GM21786 (cell line): ENCODE results near the gene LTA.
"Not testable (repeated sequence)": the region's sequence is repeated elsewhere in the genome, so short reads cannot be mapped to it uniquely, and the experiment has no call there.

ENCODE experiments used
- ATAC-seq: cut with Tn5 transposase; IDR thresholded peaks from one replicate; pipeline ENCODE4 v1.9.1; 2021; ENCODE audit not compliant: unreplicated experiment

LTA gene

DNA sequence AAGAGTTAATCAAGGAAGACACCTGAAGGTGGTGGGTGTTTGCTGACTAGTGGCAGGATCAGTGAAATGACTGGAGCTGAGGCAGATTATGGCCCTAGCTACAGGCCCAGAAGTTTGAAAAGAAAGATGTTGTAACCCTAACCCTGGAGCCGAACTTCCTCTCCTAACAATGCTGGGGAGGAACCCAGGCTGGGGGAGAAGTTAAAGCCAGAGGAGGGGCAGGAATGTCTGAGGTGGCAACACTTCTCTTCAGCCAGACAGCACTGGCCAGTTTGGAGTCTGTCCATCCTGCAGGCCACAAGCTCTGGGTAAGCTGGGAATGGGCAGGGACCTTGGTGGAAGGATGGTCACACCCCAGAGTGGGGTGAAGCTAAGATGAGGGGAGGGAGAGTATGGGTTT is 13.9 kb downstream of the LTA start, which contains the start of gene LST1:
Gene LST1 (plus strand): TSS at position 270 of the 400 bp plus-strand sequence. CDS start 1,023 bp downstream, outside the sequence.
- no peak for ATAC-seq

DNA sequence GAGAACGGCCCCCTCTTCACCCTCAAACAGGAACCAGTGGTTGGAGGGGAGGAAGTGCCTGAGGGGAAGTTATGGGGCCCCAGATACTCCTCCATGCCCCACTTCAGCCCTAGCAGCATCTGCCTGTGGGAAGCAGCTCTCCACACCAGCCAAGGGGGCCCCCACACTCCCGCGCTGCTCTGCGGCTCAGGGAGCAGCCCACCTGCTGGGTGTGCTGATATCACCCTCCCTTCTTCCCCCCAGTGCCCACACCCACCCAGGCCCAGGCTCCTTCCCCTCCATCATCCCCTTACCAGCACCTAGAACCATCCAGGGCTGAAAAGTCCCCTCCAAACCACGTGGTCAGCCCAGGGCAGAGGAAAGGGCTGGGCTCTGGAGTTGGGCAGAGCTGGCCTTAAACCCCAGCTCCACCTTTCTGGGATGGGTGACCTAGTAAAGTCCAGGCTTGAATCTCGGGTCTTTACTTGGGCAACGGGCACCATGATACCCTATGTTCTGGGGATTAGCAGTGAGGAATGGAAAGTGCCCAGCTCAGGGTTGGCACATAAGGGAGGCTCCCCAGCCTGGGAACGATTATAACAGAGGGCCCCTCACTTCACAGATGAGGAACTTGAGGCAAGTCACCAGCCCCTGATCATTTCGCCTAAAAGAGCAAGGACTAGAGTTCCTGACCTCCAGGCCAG is 14.7 kb downstream of the LTA start:
- ATAC-seq: no peak

DNA sequence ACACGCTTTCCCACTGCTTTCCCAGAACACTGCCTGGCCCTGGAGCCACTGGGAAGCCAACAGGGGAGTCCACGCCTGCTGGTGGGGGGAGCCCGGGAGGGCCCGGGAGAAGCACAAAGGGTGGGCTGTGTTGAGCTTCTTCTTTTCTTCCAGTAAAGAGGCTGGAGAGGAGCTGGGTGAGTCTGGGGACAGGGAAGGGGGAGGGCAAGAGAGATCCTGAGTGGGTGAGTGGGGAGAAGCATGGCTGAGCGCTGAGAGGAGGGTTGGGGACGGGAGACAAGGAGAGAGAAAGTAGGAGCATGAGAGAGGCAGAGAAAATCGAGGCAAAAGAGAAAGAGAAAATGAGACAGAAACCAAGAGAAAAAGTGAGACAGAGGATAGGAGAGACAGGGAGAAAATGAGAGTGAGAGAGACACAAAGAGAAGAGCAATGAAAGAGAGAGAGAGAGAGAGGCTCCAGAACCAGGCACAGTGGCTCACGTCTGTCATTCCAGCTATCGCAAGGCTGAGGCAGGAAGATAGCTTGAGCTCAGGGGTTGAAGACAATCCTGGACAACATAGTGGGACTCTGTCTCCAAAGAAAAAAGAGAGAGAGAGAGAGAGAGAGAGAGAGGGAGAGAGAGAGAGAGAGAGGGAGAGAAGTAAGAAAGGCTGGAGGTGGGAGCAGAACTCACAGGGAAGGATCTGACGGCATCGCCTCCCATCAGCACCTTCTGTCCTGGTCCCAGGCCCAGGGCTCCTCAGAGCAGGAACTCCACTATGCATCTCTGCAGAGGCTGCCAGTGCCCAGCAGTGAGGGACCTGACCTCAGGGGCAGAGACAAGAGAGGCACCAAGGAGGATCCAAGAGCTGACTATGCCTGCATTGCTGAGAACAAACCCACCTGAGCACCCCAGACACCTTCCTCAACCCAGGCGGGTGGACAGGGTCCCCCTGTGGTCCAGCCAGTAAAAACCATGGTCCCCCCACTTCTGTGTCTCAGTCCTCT is 16.0 kb downstream of the LTA start:
- no peak for ATAC-seq

DNA sequence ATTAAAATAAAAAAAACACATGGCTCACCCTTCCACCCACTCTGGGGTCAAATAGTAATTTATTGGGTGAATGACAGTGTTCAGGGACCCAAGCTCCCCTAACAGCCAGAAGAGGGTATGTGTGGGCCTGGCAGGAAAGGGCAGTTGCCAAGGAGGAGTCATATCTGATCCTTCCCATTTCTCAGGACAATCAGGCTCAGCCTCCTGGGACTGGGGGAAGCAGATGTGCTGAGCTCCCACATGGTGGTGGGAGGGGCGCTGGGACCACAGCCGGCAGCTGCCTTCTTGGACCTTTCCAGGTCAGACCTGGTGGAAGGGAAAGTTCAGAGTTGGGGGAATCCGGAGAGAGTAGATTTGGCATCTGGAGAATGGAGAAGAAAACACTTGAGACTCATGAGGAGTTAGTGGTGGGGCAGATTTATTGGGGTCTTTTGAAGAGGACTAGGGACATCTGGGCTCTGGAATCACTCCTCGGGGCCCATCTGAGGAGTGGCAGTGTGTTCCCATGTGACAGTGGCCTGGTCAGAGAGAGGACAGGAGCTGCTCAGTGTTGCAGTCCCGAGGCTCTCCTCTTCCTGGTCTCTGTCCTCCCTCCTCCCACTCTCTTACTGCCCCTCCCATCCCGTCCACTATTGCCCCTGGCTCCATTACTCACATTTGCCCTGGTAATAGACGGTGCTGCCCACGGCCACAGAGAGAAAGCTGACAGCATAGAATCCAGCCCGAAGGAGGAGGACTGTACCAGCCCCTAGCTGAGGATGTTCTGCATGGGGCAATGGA is 17.0 kb downstream of the LTA start:
- no peak for ATAC-seq

DNA sequence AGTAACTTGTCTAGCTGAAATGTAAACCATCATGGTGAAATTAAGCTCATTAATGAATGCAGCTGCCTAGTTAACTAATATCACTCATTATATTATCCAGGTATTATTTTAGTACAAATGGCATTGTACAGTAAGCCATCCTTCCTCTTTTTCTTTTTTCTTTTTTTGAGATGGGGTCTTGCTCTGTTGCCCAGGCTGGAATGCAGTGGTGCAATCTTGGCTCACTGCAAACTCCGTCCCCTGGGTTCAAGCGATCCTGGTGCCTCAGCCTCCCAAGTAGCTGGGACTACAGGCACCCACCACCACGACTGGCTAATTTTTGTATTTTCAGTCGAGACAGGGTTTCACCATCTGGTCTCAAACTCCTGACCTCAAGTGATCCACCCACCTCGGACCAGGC is 18.6 kb downstream of the LTA start:
- not testable (repeated sequence) for ATAC-seq

DNA sequence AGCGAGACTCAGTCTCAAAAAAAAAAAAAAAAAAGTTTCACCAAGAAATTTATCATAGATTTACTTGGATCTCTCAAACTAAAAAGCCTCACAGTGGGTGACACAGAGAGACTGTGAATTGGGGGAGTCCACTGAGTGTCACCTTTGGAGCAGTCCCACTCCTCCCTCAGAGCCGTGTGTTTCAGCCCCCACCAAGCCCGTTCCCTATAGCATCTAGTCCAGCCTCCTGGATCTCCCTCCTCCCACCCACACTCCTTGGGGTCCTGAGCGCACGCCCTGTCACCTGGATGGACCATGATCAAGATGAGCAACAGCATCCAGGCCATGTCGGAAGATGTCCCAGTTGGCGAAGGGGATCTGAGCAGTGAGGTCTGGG is 20.3 kb downstream of the LTA start:
- ATAC-seq: no peak

DNA sequence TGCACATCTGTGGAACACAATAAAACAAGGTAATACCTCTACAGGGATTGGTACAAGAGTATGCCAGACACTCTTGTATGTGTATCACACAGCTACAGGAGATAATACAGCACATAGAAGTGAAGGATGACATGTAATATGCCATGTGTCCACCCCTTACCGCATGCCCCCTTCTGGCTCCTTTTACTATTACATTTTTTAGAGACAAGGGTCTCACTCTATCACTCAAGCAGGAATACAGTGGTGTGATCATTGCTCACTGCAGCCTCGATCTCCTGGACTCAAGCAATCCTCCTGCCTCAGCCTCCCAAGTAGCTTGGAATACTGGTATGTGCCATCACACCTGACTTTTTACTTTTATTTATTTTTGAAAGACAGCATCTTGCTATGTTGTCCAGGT is 24.9 kb downstream of the LTA start:
- no peak for ATAC-seq

DNA sequence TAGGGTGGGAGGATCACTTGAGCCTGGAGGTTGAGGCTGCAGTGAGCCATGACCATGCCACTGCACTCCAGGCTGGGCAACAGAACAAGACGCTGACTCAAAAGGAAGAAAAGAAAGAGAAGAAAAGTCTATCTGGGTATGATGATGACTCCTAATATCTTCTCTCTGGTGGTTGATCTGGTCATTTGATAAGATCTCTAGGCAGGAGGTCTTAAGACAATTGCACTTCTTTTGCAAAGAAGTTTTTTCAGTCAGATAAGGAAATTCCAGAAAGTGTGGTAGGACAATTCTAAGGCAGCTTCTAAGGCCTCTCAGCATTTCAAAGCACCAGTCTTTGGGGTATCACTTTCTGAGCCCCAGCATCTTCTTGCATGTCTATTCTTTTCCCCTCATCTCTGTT is 35.2 kb downstream of the LTA start:
- no peak for ATAC-seq

DNA sequence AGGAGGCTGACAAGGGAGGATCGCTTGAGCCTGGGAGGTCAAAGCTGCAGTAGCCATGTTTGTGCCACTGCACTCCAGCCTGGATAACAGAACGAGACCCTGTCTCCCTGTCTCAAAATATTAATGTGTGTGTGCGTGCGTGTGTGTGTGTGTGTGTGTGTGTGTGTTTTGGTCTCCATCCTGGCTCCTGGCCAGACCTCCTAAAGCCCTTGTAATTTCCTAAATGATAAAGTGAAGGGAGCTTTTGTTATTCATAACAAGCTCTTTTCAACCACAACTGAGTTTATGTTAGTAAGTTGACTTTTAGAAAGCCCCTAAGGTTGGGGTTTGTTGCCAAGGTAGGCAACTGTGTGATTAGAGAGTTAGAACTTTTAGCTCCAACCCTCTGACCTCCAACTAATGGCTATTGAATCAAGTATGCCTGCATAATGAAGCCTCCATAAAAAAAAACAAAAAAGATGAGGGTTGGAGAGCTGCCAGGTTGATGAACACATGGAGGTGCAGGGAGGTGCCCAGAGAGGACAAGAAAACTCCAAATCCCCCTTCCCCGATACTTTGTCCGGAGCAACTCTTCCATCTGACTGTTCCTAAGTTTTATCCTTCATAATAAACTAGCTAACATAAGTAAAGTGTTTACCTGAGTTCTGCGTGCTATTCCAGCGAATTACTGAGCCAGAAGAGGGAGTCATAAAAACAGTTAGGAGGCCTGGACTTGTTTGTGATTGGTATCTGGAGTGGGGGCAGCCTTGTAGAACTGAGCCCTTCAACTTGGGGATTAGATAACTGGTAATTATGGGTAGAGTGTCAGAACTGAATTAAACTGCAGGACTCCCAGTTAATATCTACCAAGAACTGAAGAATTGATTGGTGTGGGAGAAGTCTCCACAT is 37.7 kb downstream of the LTA start:
- ATAC-seq: no peak

DNA sequence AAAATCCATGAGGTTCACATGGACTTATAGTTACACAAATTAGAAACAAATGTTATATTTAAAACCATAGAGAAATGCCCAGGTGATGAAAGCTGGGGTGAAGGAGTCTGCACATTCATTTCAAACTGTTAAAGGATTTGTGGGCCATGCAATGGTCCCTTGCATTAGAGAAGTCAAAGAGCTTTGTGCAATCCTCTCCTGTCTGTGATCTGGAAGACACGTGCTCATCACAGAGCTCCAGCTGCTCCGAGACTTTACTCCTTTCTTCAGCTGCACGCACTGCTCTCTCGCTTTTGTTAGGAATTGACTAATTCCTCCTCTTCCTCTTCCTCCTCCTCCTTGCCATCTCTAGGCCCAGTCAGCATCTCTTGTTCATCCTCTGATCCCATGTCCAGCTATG is 38.9 kb downstream of the LTA start:
- ATAC-seq: no peak

DNA sequence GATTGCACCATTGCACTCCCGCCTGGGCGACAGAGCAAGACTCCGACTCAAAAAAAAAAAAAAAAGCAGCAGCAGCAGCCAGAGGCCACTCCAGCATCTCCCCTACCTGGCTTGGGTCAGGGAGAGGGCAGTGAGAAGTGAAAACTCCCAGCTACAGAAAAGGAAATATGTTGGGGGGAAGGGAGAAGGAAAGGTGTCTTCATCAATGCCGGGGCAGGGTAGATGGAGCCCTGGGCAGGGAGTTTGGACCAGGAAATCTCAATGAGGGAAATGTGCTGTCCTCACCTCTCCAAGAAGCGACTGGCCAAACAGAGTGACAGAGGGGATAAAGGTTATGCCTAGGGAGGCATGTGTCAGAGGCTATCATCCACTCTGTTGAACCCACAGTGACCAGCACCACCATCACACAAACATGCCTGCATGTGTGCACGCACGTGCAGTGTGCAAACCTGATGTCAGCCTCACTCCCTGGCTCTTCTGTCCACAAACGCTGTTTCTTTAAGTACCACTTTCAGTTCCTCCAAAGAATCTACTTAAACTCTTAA is 42.1 kb downstream of the LTA start:
- ATAC-seq: no peak

DNA sequence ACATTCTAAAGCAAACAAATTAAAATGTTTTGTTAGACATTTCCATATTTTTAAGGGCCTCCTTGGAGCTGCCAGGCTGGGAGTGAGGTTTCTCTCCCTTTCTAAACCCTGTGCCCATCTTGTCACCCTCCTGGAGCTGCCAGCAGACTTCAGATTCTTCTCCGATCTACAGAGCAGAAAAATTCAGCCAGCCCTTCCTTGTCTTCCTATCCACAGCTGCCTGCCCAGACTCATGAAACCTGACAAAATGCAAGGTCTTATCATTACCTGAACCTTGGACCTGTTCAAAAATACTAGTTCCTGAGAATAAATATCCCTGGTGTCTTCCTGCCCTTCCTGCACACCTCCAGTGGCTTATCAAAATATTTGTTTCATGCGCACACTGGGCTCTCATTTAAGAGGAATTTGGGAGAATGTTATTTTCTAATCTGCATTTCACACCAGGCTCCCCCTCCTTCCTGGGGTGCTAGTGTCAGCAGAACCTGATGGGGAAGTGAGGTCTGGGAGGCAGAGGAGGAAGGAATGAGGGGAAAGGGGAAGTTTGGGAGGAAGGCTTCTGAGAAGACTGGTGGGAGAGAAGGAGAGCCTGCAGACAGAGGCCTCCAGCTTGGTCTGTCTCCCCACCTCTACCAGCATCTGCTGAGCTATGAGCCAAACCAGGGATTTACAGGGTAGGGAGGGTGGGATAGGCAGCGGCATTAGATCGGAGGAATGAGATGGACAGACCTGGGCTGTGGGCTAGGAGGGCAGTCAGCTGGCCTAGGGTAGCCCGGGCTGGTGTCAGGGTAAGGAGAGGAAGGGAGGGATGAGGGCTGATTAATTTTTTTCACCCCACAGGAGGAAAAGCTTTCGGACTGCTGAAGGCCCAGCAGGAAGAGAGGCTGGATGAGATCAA is 42.8 kb downstream of the LTA start, which contains the start of gene AIF1:
Gene AIF1 (plus strand): TSS at position 551 of the 895 bp plus-strand sequence. CDS start 96 bp downstream, at position 647.
- ATAC-seq: no peak

DNA sequence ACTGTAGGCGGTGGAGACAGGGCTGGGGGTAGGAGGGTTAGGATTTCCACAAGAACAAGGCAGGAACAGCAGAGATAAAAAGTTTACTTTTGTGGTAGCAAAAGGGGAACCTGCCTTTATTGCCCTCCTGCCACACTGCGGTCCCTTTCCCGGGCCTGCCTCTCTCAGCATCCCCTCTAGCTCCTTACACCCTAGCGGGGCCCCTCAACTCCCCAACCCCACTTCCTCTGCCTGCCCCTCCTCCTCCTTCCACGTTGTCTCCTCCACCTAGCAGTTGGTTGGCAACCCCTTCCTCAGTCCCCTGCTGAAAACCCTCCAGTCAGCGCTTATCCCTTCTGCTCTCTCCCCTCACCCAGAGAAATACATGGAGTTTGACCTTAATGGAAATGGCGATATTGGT is 43.7 kb downstream of the LTA start:
- no peak for ATAC-seq

DNA sequence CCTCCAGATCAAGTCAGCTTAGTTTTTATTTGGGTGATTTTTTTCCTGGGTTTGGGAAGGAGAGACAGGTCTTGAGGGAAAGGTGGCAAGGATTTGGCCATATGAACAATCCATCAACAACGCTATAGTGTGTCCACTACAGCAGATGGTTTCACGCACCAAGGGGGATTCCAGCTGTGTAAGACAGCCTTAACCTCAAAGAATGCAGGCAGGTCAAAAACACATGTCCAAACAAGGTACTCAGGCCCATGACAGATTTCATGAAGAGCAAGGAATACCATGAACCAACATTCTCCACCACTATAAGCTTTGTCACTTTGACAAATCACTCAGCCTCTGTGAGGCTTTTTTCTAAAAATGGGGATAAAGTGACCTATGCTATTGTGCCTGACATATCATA is 44.9 kb downstream of the LTA start:
- ATAC-seq: no peak

DNA sequence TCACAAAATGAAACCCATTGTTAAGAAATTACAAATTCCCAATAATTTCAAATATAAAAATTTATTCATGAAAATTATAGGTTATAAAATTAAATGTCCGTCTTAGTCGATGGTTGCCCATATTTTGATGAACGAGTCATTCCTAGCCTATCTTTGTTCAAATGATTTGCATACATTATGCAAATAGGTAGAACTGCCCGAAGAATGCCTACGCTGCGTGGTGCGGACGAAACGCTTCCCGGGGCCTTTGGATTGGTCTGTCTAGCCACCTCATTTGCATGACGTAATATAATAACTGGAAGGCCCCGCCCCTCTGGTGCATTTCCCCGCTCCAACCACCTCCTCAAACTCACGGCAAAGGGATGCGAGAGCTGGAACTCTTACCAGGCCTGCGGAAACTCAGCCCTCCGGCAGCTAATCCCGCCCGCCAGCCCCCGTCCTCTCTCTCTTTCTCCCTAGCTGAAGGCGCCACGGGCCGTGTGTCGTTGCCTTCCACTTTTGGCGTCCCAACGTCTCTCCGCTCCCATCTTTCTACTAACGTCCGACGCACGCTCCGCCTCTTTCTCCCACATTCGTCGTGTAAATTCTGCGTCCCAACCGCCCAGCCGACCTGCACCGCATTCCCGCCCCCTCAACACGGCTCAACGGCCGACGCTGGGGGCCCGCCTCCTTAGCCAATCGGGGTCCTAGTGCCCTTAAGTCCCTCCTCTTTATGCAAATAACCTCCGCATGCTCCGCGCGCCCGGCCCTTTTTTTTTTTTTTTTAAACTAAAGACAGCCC is 47.9 kb downstream of the LTA start:
- ATAC-seq: peak; percentile 82

DNA sequence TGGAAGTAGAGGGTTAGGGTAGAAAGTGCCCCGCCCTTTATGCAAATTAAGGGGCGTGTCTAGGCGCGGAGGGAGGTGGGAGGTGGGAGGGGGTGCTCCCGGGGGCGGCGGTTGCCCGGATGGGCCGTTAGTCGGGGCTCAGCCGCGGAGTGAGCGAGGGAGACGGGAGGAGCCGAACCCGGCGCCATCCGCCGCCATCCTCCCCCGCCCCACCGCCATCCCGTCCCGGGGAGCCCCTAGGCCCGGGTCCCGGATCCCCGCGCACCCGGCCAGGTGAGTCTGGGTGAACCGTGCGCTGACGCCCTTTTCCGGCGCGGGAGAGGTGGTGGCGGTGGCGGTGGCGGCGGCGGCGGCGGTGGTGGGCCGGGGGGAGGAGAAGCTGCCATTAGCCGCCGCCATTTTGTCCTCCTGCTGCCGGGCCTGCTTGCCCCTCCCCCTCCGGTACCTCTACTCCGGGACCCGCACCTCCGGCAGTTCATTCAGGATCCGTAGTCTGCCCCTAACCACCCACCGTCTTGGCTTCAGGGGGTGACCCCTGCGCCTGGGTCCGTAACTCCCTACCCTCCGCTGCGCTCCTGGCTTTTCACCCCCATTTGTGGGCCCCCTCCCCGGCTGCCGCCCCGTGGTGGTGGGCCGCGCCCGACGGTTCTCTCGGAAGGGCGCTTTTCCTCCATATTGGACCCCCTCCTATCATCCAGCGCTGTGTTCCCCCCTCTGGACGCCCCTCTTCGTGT is 48.7 kb downstream of the LTA start, which contains the start of gene PRRC2A:
Gene PRRC2A (plus strand): TSS at position 130 of the 734 bp plus-strand sequence. CDS start 2,075 bp downstream, outside the sequence.
- peak; percentile 22 for ATAC-seq

DNA sequence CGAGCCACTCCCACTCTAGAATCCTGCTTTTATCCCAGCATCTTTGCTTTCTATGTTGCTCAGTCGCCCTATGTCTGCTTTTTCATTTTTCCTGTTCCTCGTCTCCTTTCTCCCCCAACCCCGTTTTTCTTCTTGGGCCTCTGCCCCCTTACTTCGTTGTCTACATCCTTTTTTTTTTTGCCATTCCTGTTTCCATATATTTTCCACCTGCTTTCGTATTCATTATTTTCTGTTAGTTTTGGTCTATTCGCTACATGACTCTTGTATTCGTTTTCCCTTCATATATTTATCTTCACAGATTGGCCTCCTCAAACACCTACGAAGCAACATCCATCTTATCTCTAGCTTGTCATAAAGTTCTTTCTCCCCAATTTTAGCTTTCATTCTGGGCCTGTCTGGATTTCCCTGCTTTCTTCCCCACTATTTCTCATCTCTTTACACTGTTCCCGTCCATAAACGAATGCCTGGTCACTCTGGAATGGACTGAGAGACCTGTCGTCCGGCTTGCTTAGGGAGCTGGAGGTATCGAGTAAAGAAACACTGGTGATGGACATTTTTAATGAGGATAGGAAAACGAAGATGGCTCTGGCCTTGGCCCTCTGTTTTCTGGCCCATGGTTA is 49.3 kb downstream of the LTA start:
- ATAC-seq: no peak
